Panc1 (cell line): Measurements from ENCODE around the gene MCRIP2.

Source experiments
- CTCF ChIP-seq: fragments of 450-650 bp; IDR thresholded peaks from 2 replicates; pipeline ENCODE4 v1.5.1; 2017; ENCODE audit warnings: mild to moderate bottlenecking
- POLR2AphosphoS5 ChIP-seq: IDR thresholded peaks from 2 replicates; pipeline ENCODE4 v1.6.1; 2012; ENCODE audit warnings: mild to moderate bottlenecking, low read depth, low read length, moderate library complexity
- REST ChIP-seq, 2 experiments: IDR thresholded peaks; 2 replicates each; pipeline ENCODE4 v1.6.1; 2011 to 2012; ENCODE audit warnings: low read depth in 2 of 2, control low read depth in 1 of 2, low read length in 1 of 2, mild to moderate bottlenecking in 1 of 2, moderate library complexity in 1 of 2; ENCODE audit not compliant: insufficient read depth in 1 of 2
- SIN3A ChIP-seq: IDR thresholded peaks from 2 replicates; pipeline ENCODE4 v1.6.1; 2012; ENCODE audit warnings: low read depth, mild to moderate bottlenecking, low read length, moderate library complexity, borderline replicate concordance; ENCODE audit not compliant: insufficient read depth
- TCF7L2 ChIP-seq: IDR thresholded peaks from 2 replicates; pipeline ENCODE4 v1.6.1; 2011; ENCODE audit warnings: mild to moderate bottlenecking, low read depth, low read length, inconsistent platforms

- TF ChIP-seq CTCF (no peak), REST (IDR thresholded peaks at IDR 0.05; ENCODE audit: insufficient read depth in 1 of 2, low read depth in 2 of 2, low read length in 1 of 2) (no peak), POLR2AphosphoS5 (no peak), SIN3A (no peak), TCF7L2 (no peak)
These were observed 3.5 kb upstream of the MCRIP2 start for GRCh38 chr16:638034-638543.
